NOMO-1 treated with dmso at 0.1 percent for 144 hours (cell line): Measurements from ENCODE around the gene PLAA.

ENCODE experiments used
- DNase-seq: peaks from one replicate; lab custom pipeline; 2025; ENCODE audit not compliant: unreplicated experiment; lab: John Stamatoyannopoulos, UW

PLAA gene

DNA sequence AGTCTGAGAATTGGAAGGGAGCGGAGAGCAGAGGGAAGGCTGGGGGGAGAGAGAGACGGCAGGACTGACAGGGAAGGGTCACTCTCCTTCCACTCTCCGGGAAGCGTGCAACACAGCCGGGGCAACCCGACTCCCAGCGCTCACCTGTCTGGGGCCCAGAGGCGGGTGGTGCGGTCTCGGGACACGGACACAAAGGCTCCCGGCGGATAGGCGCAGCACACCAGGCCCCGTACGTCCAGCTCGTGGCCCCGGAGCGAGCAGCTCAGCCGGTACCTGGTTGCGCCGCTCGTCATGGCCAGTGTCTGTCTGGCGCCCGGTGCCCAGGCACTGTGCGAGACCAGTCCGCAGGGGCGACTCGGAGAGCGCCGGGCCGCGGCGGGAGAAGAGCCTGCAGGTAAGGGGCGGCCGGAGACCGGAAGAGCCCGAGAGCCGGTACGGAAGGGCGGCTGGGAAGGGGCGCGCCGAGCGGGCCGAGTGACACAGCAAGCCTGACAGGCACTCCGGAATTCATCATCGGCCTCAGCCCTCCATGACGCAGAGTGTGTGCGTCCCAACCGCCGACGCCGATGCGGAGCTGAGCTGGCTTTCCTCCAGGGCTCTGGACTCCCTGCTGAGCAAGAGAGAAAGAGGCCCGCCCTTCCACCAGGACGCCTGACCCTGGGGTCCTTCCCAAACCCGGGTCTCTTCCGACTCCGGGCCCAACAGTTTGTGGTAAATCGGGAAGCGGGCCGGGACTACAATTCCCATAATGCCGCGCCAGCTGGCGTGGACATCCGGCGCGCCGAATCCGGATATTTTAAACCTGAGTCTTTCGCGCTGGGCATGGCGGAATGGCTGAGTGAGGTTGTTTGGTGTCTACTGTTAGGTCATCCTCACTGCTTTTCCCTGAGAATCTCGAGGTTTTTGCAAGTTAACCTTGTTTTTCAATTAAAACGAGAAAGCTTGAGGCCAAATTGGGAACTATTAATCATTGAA lies at the start of gene PLAA:
PLAA (minus strand) TSS at position 490 of the 975 bp plus-strand sequence; CDS start at position 293, 197 bp downstream.
- DNase-seq, result no peak

DNA sequence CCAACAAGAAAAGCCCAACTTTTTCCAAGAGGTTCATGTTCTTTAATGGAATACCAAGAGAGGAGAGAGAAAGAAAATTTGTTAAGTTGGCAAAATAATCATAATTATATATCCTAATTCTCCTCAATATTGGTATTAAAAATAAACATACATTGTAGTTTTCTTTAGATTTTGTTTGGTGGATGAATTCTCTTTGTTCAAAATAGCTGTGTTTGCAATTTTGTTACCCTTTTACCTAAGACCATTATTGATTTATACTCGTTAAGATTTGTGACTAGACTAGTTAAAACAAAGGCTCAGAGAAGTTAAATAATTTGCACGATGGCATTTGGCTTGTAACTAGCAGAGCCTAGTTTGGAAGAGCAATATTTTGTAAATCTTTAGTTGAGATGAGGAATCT lies 48.8 kb upstream of the PLAA start:
- DNase-seq, result no peak

DNA sequence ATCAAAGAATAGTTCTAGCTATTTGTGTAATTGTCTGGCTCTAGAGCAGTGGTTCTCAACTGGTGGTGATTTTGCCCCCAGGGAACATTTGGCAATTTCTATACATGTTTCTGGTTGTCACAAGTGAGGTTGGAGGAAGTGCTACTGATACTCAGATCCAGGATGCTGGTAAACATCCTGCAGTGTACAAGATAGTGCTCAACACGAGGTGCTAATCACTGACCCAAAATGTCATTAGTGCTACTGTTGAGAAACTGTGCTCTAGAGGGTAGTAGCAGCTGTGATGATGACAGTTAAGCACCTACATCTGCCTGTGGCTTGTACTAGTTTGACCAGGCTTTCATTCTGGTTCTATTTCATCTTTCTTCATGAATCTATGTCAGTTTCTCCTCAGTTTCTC lies 36.3 kb upstream of the PLAA start:
- no peak for DNase-seq

DNA sequence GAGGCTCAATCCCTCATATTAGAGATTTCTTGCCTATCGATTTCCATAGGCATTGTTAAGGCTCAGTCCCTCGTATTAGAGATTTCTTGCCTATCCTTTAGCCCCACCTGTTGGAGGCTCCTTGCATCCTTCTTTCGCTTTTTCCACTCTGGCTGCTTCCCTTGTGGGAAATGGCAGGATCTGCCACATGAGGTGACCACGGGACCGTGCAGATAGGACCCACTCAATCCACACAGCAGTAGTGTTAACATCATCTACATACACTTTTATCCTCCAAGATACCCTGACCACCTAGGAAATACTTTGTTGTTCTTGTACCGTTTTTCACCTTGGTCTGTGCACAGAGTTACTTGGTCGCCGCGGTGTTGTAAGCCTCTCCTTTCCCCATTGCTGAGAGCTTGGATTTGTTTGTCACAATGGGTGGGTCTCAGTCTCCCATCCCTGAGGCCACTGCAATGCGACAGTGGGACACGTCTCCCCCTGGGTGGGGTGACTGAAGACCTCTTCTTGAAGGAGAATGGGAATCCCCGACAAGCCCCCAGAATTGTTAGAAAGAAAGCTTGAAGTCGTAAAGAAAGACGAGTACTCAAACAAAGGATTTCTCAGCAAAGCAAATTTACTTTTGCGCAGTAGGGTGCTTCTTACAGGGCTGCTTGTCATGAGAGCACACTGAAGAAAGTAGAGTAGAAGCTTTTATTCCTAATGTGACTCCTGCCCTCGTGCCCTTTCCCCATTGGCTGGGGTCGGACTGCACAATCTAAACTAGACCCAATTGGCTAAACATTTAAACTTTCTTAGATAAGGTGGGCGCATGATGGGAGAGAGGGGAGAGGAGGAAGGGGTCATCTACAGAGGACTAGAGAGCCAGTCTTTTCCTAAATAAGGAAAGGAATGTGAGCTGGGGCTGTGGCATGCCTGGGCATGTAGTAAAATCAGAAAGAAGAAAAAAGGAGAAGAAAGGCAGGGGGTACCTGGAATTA lies 29.0 kb upstream of the PLAA start:
- no peak for DNase-seq

DNA sequence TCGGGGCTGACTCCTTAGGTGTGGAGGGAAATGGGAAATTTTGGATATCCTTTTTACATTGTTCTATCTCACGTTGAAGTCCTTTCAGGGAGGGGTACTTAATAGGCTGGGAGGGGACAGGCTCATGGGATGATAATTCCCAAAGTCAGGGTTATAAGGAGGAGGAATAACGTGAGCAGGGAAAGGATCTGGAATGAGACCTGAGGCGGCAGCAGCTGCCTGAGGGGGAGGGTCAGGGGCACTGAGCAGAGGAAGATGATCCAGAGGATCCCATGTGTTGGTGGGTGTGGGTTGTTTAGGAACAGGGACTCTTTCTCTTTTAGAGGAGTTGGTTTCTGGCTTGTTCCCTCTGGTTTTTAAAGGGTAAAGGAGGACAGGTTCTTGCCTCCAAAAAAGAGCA lies 27.9 kb upstream of the PLAA start:
- DNase-seq, result no peak

DNA sequence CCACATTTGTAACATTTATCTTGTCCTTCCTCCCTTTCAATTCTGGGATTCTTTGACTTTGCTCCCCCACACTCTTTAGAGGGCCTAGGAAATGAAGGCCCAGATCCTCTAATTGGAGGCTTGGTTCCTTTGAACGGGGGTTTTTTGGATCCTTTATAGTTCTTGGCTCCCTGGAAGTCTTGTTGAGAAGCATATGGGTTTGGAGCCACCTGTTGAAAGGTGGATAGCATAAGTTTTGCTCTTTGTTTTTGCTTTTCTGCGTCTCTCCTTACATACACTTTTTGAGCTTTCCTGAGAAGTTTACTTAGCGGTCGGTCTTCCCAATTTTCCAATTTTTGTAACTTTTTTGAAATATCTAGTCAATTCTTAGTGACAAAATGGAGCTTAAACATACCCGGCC lies 26.9 kb upstream of the PLAA start:
- no peak for DNase-seq

DNA sequence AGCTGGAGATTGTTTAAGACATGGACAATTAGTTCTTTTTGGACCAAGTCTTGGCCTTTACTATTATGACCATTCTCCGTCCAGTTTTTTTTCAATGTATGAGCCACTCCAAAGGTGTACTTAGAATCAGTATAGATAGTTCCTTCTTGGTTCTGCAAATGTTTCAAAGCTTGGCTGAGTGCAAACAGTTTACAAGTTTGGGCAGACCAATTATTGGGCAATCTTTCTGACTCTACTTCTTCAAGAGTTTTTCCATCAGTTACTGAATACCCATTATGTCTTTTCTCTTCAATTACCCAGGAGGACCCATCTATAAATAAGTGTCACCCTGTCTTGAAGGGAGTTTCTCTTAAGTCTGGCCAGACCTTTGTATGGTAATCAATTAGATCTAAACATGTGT lies 24.7 kb upstream of the PLAA start:
- no peak for DNase-seq

DNA sequence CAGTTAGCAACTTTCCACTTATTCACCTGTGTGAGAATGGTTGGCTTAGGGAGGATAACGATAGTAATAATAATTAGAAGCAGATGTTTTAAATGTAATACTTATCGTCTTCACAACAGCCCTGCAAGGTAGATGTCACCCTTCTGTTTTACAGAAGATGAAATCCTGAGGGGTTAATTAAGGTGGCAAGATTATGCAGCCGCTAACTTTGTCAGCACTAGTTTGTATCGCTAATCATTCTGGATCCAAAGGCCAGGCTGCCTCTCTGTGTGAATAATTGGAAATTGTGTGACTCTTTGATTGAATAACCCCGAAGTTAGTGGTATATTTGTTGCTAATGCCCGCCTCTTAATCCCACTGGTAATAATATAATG lies 9.8 kb upstream of the PLAA start:
- no peak for DNase-seq

DNA sequence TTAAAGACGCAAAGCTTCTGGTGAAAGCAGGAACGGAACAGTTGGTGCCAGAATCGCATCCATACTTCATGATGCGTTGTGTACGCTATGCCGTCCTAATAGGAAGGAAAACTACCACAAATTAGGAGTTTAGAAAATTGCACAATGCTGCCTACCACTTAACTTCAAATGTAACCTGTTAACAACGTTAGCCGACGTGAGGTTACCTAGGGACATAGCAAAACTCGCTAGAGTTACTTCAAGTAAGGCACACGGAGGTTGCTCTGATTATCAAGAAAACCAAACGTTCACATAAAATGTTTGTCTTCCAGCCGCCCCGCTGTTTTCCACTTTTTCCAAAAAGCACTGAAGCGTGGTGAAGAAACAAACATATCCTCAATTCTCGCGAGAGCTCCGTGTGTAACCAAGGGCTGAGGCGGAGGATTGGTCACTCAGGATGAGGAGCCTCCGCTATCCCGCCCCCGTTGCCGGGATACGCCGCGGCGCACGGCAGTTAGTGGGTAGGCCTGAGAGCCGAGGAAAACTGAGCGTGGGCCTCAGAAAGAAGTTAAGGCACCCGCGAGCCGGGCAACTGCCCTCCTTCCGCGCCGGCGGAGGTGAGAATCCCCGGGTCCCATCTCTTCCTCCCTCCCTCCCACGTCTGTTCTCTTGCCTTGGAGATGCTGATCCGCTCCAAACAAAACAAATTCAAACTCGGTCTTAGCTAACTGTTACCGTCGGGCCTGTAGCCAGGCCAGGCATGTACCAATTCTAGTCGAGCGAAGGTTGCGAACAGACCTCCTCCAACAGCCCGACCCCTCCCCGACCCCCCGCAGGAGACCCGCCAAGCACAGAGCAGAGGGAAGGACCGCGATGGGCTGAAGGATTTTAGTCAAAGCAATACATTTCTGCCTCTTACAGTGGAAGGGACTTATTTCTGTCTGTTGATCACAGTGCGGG lies 9.1 kb upstream of the PLAA start, which contains the start of gene IFT74:
IFT74 (plus strand) TSS at position 492 of the 939 bp plus-strand sequence. CDS start 5,556 bp downstream, outside the sequence.
- DNase-seq, result no peak

DNA sequence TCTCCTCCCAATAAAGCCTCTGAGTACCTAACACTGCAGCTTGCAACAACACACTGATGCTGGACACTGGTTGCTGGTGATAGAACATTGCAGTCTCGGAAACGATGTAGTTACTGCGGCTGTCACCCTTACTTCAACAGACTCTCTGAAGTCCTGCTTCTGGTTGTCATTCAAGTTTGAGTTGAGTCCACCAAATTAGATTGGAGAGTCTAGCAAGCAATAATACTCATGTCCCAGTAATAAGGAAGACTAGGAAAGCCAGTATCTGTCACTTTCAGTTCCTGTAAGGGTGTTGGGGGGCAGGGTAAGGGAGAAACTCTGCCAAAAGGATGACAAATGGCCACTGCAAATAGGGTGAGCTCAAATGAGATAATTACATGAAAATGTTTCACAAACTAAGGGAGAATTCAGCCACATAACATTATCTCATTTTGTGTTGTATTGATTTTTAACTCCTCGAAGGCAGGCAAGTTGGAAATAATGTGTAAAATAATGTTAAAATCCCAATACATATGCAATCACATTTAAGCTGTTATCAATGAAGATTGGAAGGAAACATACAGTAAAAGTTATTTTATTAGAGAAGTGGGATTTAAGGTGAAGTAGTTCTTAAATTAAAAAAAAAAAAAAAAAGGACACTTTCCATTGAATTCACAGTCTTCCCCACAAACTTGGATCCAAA lies 8.3 kb upstream of the PLAA start:
- DNase-seq, result no peak

DNA sequence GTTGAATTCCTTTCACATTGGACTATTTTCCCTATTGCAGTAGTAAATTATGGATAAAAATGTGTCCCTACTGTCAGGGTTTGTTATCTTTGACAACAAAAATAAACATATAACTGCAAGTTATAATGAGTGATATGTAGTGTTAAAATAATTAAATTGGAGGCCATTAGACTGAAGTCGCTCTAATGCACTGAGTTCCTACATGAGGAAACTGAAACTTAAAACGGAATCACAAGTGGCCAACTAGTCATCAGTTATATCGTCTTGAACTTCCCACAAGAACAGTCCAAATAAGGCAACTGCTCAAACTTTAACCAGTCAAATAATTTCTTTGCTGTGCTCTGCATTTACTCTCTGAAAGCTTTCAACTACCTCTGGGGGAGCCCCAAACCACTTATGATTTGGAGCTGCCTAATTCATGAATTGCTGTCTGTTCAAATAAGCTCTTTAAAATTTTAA lies 7.0 kb upstream of the PLAA start:
- DNase-seq, result no peak

DNA sequence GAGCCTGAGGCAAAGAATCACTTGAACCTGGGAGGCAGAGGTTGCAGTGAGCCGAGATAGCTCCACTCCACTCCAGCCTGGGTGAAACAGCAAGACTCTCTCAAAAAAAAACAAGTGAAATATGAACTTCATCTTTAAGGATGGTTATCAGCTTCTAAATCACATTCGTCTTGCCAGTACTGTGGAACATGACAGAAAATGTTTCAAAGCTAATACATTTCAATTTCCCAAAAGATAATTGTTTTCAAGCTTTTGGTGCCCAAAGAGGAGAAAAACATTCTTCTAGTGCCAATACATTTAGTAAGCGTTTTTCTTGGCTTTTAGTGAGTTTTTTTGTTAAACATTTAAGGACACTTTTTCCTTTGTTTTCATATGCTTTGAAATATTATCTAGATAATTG lies 4.8 kb upstream of the PLAA start:
- DNase-seq, result no peak

DNA sequence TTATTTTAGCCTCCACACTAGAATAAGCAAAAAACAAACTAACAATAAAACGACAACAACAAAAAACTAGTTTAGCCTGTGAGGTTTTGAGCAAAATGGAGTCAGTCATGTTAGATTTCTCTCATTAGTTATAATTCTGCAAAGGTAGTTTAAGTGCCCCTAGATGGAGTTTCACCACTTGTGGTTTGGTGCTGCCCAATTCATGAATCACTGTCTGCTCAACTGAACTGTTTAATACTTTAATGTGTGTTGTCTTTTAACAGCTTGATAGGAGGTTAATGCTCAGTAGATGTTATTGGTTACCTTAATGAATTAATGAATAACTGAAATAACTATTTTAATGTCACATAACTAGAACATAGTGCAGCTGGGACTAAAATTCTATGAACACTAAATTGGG lies 3.5 kb upstream of the PLAA start:
- DNase-seq, result no peak

DNA sequence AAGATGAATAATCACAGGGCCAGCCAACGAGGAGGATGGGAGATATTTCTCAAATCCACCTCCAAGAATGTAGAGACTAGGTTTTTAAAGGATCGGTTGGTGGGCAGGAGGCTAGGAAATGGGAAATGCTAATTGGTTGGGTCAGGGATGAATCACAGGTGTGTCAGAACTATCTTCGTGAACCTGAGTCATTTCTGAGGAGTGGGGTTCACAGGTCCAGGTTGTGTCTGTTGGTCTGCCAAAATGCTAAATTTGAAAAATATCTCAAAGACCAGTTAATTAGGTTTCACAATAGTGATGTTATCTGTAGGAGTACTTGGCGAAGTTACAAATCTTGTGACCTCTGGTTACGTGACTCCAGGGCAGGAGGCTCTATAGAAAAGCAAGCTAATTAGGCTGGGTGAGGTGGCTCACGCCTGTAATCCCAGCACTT lies 2.6 kb upstream of the PLAA start:
- DNase-seq, result no peak

DNA sequence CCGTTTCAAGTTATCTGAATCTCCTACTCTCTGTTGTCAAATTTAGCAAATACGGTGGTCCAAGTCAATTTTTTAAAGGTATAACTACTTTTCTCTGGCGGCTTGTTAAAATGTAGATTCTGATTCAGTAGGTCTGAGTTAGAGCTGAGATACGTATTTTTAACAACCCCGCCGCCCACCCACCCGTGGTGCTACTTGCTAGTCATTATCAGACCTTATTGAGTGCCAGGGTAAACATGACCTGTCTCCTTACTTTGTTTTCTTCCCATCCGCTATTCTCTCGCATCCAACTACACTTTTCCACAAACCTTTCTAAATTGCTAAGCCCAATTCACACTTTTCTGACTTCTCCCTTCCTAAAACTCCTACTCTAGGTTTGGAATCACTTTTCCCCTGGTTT lies 694 bp upstream of the PLAA start:
- DNase-seq, result no peak

DNA sequence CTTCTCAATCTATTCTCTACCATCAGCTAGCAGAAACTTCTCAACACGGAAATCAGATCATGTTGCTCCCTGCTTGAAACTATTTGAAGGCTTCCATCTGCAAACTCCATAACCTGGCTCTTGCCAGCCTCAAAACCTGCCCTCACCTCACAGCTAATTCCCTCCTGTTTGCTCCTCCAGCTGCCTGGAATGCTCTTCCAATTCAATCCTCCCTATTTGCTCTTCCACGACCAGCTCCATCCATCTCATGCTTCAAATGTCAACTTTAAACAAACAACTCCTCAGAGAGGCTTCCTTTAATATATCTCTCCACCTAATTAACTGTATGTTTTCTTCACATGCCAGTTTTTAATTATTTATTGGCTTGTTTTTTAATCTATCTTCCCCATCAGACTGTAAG lies 1.5 kb downstream of the PLAA start:
- no peak for DNase-seq

DNA sequence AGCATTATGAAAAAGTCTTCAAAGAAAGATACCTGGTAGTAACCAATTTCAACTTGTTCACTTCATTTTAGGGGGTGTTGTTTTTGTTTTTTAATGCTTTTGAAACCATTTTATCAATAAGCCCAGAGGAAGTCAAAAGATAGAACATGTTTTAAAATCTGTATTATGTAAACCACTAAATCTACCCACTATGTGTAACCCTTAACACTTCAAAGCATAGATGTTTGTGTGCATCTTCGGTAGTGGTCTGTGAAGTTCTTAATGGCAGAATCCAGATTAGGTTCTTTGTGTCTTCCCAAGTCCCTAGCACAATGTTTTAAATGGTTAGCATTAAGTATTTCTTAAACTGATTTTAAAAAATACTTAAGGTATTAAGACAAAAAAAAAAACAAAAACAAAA lies 6.3 kb downstream of the PLAA start:
- DNase-seq, result no peak

DNA sequence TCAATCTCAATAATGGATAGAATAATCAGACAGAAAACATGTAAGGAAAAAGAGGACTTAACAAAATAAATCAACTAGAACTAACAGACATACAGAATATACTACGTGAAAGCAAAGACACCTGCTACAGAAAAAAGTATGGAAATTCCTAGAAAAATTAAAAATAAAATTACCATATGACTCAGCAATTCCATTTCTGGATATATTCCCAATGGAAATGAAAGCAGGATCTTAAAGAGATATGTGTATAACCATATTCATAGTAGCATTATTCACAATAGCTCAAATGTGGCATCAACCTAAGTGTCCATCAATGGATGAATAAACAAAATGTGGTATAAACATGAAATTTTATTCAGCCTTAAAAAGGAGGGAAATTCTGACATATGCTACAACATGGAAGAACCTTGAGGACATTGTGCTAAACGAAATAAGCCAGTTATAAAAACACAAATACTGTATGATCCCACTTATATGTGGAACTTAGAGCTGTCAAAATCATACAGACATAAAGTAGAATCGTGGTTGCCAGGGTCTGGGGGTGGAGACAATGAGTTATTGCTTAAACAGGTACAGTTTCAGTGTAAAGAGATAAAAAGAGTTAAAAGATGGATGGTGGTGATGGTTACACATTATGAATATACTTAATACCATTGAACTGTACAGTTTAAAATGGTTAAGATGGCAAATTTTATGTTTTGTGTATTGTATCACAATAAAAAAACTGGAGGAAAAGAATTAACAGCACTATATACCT lies 6.9 kb downstream of the PLAA start:
- DNase-seq, result no peak

DNA sequence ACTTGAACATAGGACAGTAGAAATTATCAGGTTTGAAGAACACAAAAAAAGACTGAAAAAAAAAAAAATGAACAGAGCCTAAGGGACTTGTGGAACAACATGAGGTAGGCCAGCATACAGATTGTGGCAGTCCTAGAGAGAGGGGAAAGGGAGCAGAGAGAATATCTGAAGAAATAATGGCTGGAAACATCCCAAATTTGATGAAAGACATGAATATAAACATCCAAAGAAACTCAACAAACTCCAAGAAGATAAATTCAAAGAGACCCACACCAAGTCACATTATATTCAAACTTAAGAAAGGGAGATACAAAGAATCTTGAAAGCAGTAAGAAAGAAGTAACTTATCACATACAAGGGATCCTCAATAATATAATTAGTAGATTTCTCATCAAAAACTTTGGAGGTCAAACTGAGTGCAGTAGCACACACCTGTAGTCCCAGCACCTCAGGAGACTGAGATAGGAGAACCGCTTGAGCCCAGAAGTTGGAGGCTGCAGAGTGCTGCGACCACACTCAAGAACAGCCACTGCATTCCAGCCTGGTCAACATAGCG lies 9.1 kb downstream of the PLAA start:
- DNase-seq, result no peak
